Astrocyte of the hippocampus (primary cell): ENCODE results near the gene MUL1.
A peak's percentile ranks its signal among the peaks of the same experiment; 100 is the strongest.
"Not testable (repeated sequence)": the region's sequence is repeated elsewhere in the genome, so short reads cannot be mapped to it uniquely, and the experiment has no call there.

ENCODE experiments used
- DNase-seq: peaks from one replicate; pipeline ENCODE4 v3.0.0; 2011; ENCODE audit warnings: low read depth, low spot score

MUL1 gene, protein sequence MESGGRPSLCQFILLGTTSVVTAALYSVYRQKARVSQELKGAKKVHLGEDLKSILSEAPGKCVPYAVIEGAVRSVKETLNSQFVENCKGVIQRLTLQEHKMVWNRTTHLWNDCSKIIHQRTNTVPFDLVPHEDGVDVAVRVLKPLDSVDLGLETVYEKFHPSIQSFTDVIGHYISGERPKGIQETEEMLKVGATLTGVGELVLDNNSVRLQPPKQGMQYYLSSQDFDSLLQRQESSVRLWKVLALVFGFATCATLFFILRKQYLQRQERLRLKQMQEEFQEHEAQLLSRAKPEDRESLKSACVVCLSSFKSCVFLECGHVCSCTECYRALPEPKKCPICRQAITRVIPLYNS

DNA sequence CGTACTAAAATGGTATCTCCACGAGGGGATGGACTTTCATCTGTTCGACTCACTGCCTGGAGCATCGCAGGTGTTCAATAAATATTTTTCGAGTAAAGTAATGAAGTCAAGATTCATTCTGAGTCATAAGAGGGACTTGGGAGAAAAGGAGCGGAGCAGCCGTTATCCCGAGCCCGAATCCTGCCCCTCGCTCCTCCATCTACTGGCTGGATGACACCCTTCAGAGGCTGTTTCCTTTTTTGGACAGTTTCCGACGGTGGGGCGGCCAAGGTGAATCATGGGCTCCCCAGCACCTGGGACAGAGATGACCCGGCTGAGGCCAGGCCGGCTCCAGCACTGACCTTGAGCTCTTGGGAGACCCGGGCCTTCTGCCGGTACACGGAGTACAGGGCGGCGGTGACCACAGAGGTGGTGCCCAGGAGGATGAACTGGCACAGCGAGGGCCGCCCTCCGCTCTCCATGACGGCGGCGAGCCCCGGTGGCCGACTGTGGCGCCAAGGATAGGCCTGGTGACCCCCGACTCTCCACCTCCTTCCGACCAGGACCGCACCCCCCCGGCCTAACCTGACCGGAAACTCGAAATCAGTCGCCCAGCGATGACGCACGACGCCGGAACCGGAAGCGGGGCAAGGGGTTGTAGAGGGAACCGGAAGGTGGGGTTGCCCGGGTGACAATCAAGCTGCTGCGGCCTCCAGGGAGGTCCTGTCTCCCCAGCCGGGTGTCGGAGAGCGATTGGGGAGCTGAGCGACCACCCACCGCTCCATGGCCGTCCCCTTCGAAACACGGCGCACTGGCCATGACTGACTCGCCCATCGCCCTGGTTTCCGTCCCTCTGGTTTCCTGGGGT lies at the start of gene MUL1:
MUL1 (minus strand) TSS at position 588 of the 847 bp plus-strand sequence; CDS start at position 461, 127 bp downstream.
- peak; percentile 97 for DNase-seq

DNA sequence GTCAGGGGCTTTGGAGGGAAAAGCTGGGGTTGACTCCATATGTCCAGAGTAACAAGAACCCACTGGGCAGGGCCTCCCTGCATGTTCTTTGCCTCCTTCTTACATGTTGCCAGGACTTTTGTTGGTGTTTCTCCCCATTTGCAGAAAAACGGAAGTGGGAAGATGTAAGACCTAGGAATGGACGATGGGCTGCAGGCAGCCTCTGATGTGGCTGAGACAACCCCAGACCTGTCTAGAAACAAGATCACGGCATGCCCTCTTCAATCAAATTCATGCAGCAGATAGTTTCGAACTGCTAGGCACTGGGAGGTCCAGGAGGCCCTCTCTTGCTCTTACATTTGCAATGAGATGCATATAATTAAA lies 47.8 kb upstream of the MUL1 start:
- no peak for DNase-seq

DNA sequence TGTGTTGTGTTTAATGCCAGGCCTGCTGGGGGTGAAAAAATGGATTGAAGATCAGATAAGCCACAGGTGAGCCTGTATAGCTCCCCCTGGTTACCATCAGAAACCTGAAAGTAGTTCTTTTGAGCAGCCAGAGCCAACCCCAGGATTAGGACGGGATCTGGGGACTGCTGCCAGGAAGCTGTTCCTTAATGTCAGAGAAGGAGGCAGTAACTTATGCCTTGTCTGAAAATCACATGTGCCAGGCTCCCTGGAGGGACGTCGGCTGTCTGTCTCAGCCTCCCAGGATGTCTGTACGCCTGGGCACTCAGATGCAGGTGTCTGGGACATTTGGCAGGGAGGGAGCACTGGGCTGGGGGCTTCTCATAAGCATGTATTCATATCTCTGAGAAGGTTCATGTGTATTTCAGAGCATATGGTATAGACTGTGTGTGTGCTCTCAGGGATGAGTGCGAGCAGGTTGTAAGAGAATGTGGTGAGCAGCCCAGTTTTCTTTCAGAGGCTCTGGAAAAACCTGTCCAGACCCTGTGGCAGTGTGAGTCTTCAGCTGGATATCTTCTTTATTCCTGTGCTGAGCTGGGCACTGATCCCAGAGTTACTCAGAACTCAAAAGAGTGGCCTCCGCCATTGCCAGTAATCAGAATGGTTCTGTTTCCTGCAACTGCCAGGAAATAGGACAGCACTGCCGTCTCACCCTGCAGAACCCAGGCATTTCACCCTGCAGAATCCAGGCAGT lies 47.2 kb upstream of the MUL1 start:
- peak; percentile 55 for DNase-seq

DNA sequence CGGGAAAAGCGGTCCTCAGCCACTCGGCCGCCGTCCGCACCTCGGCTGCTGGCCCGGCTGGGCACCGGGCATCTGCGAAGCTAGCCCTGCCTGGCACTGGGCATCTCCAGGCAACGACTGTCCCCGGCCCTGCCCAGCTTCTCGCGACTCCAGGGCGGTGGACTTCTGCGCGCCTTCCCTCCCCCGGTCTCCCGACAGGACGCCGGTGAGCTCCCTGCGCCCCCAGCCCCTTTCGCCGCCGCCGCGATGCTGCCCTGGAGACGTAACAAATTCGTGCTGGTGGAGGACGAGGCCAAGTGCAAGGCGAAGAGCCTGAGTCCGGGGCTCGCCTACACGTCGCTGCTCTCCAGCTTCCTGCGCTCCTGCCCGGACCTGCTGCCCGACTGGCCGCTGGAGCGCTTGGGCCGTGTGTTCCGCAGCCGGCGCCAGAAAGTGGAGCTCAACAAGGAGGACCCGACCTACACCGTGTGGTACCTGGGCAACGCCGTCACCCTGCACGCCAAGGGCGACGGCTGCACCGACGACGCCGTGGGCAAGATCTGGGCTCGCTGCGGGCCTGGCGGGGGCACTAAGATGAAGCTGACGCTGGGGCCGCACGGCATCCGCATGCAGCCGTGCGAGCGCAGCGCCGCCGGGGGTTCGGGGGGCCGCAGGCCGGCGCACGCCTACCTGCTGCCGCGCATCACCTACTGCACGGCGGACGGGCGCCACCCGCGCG lies 44.9 kb upstream of the MUL1 start:
- DNase-seq, result peak; percentile 59

DNA sequence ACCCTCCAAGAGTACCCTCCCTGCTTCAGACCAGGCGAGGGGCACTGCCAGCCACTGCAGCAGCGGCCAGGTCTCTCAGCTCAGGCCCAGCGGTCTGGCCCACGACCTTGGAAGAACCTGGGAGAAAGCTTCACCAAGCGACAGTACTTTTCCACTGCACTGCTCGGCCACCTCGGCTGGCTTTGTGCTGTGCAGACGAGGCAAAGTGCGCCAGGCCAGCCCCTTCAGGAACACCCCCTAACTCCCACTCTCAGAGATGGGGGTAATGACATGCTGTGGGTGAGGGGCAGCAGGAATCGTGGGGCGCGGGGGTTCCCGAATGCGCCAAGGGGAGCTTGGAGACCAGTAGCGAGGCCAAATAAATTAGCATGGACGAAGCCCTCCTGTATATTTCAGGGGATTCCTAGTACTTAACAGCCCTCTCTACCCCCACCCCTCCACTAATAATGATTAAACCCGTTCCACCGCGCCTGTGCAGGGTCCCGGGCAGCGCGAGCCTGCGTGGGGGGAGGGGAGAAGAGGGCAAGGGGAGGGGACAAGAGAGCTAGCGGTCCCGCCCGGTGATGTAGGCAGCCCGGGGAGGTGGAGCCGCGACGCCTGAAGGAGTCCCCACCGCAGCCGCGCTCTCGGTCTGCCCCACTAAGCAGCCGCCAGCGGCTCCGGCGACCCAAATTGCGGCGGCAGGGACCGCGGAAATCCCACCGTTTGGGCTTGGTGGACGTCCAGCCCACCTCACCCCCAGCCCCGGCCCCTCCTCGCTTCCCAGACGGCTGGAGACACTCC lies 44.2 kb upstream of the MUL1 start, which contains the start of gene FAM43B:
FAM43B (plus strand) TSS at position 629 of the 783 bp plus-strand sequence. CDS start 401 bp downstream, outside the sequence.
- DNase-seq, result peak; percentile 78

DNA sequence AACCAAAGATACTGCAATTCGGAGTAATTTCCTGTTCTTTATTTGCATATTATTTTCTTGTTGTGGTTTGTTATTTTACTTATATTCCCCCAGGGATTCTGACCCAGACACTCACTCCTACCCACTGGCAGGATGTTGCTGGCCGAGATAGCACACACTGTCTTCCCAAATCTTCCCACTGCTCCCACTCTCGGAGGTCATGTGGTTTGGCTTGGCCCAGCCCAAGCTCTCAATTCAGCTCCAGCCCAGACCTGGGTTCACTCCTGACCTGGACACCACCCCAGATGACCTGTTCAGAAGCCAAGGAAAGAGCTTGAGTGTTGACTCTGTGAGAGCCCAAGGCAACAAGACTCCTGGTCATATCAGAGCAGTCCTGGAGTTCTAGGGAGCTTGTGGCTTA lies 43.2 kb upstream of the MUL1 start:
- no peak for DNase-seq

DNA sequence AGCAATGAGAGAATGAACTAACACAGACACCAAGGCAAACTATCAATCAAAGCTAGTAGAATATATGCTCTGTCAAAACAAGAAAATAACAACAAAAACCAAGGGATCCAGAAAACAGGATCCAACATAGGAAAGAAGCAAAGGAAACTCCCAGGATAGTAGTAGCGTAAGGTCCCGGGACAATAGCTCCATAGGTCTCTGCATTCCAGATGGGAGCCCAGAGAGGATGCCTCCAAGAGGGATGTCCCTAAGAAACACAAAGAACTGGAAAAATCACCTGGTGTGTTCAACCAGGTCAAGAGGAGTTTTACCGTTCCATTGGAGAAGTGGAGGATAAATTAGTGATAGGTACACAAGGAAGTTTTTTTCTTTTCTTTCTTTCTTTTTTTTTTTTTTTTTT lies 38.7 kb upstream of the MUL1 start:
- no peak for DNase-seq

DNA sequence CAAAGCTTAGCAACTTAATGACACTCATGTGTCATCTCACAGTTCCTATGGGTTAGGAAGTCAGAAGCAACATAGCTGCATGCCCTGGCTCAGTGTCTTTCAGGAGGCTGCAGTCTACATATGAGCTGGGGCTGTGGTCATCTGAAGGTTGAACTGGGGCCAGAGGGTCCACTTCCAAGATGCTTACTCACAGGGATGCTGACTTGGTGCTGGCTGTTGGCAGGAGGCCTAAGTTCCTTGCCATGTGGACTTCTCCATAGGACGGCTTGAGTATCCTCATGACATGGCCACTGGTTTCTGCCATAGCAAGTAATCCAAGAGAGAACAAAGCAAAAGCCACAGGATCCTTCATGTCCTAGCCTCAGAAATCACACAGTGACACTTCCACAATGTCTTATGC lies 32.3 kb upstream of the MUL1 start:
- DNase-seq, result peak; percentile 26

DNA sequence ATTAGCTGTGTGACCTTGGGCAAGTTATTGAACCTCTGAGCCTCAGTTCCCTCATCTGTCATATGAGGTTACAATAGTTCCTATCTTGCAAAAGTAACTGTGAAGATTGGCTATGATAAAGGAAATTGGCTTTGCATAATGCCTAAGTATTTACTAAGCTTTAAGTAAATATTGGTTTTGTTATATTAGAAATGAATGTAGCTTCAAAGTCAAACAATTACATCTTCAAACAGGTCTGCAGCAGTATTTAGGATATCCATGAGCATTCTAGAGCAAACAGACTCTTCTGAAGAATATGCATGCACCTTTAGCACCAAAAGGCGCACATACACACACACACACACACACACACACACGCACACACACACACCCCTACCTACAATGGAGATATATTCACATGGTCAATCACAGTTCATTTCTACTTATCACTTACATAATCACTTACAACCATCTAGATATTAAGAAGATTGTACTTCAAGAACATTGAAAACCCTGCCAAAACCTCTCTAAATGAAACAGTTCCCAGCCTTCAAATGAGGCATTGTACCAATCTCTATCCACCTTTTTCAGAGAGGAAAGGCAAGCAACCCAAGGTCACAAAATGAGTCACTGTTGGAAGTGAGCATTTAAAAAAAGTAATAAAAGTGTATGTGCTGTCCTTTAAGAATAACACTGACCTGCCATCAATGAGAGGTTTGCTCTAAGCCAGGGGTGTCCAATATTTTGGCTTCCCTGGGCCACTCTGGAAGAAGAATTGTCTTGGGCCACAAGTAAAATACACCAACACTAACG lies 31.0 kb upstream of the MUL1 start:
- no peak for DNase-seq

DNA sequence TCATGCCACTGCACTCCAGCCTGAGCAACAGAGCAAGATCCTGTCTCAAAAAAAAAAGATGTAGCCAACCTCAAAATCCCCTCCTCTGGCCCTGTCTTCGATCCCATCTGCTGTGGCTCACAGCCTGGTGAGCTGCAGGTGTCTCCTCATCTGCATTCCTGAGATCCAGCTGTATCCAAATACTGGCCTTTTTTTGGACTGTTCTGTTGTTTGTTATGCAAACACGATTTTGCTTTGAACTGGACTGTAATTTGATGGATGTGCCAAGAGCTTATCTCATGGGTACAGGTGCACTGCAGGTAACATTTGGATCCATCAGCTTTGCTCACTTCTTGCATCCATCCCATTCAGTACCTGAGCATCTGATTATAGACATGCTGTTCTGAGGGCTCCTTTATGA lies 30.3 kb upstream of the MUL1 start:
- no peak for DNase-seq

DNA sequence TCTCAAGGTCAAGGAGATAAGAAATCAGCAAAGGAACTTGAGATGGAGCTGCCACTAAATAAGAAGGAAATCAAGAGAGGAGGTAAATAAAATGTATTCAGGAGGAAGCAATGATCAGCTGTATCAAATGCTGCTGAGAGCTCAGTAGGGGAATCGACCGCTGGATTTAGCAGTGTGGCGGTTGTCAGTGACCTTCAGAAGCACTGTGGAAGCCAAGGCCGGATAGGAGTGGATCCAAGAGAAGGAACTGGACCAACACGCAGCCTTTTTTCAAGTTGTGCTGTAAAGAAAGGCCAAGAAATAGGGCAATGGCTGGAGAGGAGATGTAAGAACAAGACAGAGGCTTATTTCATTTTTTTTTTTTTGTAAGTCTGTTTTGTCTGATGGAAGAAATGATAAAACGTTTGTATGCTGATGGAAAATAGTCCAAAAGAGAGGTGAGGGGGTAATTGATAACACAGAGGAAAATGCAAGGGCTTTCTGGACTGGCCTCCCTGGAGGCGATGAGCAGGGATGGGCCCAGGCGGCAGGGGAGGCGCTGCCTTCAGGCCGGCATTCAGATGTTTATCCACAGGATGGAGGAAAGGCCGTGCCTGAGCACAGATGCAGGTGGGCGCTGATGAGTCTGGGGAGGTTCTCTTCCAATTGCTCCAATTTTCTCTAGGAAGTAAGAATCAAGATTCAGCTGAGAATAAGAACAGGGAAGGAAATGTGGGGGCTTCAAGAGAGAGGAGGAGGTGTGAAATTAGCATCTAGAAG lies 26.9 kb upstream of the MUL1 start:
- no peak for DNase-seq

DNA sequence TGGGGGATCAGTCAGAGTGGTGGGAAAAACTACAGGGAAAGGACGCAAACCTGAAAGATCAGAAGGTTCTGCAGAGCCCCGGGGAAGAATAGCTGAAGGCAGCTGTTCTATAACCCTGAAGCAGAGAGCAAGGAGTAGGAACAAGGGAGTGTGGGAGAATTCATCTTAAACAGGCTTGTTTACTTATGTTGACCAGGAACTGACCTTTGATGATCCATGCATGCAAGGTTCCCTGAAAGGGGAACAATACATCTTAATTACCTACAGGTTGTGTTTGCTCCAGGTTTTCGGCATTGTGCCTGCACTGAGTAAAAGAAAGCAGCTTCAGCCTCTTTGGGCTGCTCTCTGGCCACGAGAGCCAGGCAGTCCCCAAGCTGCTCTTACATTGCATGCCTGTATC lies 25.7 kb upstream of the MUL1 start:
- DNase-seq, result no peak

DNA sequence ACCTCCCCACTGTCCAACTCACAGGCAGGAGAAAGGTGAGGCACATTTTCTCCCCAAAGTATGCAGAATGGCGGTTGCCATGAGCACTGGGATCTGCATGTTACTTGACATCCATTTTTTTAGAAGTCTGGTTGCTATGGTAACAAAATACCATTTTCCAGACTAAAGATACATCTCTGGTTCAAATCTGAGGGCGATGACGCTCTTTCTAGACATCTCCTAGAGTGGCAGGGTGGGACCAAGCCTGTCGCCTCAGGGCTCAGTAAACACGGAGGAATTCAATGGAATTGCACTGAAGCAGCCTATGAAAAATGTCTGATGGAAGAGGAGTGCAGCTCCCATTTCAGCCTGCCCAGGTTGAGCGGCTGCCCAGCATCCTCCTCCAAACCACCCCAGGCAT lies 22.9 kb upstream of the MUL1 start:
- DNase-seq, result no peak

DNA sequence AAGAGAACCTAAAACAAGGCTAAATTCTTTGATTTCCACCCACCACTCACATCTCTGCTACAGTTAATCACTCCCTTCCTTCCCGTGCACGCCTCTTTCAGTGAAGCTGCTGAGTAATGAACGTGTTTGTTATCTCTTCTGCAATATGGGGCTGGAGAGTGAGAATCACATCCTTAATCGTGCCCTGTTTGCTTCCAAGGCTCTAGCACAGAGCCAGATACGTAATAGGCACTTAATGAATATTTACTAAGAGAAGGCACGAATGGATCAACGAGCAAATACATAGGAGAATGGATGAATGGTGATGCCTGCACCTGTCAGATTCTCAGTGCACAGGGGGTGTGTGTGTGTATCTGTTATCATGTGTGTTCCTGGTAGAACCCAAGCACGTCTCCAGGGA lies 22.4 kb upstream of the MUL1 start:
- DNase-seq, result no peak

DNA sequence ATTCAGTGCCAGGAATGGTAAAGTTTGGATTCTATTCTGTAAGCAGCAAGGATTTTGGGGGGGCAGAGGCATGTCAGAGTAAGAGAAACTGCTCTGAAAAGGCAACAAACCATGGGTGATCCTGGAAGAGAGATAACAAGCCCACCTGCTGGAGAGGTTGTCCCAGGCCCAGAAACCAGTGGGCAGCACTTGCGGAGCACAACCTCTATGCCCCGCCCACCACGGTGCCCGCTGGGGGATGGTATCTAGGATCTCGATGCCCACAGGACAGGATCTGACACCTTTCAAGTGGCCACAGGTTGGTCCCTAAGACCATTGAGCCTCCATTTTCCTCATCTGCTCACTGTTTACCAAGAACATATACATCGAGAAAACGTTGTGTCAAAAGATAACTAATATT lies 20.3 kb upstream of the MUL1 start:
- DNase-seq, result no peak

DNA sequence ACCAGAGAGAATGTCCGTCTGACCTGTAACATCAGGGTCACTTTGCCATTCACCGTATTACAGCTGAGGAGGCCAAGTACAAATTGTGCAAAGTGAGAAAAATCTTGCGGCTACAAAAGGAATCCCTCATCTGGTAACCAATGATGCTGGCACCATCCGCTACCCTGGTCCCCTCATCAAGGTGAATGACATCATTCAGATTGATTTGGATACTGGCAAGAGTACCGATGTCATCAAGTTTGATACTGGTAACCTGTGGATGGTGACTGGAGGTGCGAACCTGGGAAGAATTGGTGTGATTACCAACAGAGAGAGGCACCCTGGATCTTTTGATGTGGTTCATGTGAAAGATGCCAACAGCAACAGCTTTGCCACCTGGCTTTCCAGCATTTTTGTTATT lies 18.3 kb upstream of the MUL1 start:
- no peak for DNase-seq

DNA sequence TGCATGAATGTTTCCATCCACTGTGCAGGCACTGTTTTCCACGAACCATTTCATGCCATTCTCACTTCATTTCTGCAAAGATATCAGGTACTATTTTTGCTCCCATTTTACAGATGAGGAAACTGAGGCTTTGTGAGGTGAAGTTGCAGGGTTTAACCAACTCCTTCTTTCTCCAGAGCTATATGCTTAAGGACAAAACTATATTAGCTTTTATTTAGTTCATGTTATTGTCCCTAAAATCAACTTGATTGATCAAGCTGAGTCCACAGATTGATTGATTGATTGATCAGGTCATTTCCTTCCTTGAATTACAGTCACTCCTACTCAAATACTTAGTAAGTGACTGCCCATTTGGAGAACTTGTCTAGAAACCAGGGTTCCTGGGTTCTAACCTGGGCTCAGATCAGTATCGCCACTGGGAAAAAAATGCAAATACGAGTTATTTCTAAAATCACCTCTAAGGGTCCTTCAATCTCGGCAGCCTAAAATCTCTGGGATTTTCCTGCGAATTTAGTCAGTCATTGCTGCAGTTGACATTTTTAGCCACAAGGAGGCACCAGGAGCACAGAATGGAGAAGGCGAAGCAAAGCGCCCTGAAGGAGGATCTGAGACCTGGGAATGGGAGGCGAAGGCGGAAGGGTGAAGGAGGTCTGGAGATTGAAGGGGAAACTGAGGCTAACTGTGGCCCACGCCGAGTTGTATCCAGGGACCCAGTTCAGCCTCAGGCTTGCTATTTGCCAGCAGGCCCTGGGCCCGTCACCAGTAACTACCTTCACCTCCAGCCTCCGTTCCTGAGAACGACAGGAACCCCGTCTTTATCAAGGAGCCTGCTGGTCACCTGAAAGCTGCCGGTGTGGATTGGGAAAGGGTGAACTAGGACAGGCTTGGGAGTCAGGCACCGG lies 14.3 kb upstream of the MUL1 start:
- peak; percentile 89 for DNase-seq

DNA sequence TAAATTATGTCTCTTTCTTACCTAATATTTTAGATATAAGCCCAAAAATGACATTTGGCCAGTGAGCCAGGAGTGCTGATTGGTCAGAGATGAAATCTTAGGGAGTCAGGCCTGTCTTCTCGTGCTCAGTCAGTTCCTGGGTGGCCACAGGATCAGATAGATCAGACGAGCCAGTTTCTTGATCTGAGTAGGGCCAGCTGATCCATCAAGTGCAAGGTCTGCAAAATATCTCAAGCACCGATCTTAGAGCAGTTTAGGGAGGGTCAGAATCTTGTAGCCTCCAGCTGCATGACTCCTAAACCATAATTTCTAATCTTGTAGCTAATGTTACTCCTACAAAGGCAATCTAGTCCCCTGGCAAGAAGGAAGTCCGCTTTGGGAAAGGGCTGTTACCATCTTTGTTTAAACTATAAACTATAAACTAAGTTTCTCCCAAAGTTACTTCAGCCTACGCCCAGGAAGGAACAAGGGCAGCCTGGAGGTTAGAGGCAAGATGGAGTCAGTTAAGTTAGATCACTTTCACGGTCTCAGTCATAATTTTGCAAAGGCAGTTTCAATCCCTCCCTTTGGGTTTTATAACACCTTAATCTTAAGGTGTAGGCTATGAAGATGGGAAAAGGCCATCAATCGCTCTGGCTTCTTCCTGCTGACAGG lies 11.8 kb upstream of the MUL1 start:
- DNase-seq, result not testable (repeated sequence)
